Stimulated activated naive B cell treated with anti-CD40 and anti-IgM and Interleukin-4, amounts not matched to agents 10 μg/mL and 1 μg/mL and 100 μg/mL, for 72 hours (primary cell): ENCODE results near the gene PHLDA2.
"Not testable (repeated sequence)": the region's sequence is repeated elsewhere in the genome, so short reads cannot be mapped to it uniquely, and the experiment has no call there.

Experiments used
- ATAC-seq, 2 donors: fragments of 150-1000 bp; cut with Tn5 transposase; replicated peaks; 2 replicates each; pipeline ENCODE4 v1.10.0; 2021; ENCODE audit warnings: moderate library complexity in 1 of 2
- DNase-seq: peaks from one replicate; pipeline ENCODE4 v3.0.0; 2021
- H3K27ac Mint-ChIP-seq: one replicate; pipeline ENCODE4 v1.8.0; 2022; ENCODE audit warnings: mild to moderate bottlenecking, mixed read lengths
- H3K27me3 Mint-ChIP-seq, 2 donors: one replicate each; pipeline ENCODE4 v1.8.0; 2022; ENCODE audit warnings: mixed read lengths in 2 of 2
- H3K36me3 Mint-ChIP-seq, 2 donors: one replicate each; pipeline ENCODE4 v1.8.0; 2022; ENCODE audit warnings: mixed read lengths in 2 of 2, mild to moderate bottlenecking in 1 of 2
- H3K4me1 Mint-ChIP-seq, 2 donors: one replicate each; pipeline ENCODE4 v1.8.0; 2022; ENCODE audit warnings: mixed read lengths in 2 of 2, mild to moderate bottlenecking in 1 of 2
- H3K4me3 Mint-ChIP-seq, 2 donors: one replicate each; pipeline ENCODE4 v1.8.0; 2022; ENCODE audit warnings: mild to moderate bottlenecking in 2 of 2, mixed read lengths in 2 of 2, moderate library complexity in 1 of 2
- H3K9me3 Mint-ChIP-seq, 2 donors: one replicate each; pipeline ENCODE4 v1.8.0; 2022; ENCODE audit warnings: mixed read lengths in 2 of 2, mild to moderate bottlenecking in 1 of 2

The PHLDA2 gene

GRCh38 chr11:2908130-2908529 is 21.1 kb downstream of the PHLDA2 start:
- Mint-ChIP-seq H3K36me3 (peaks cover 4 to 21% of the 10 kb centered on the region in 2 donors), H3K27me3 (peaks cover 5 to 42% of the 10 kb centered on the region in 2 donors)
- no peak for DNase-seq

GRCh38 chr11:2905299-2905698 is 23.9 kb downstream of the PHLDA2 start:
- not testable (repeated sequence) for H3K9me3 Mint-ChIP-seq, DNase-seq, H3K27ac Mint-ChIP-seq, ATAC-seq, H3K4me3 Mint-ChIP-seq
- peaks cover 0 to 33% of the 10 kb centered on the region in 2 donors for H3K27me3 Mint-ChIP-seq
- H3K36me3 Mint-ChIP-seq: peaks cover 4 to 21% of the 10 kb centered on the region in 2 donors
- H3K4me1 Mint-ChIP-seq: peaks cover 6 to 15% of the 10 kb centered on the region in 2 donors

More at GRCh38 chr11:2908130-2908529, 21.1 kb downstream of the PHLDA2 start:
- no peak for ATAC-seq
- Mint-ChIP-seq H3K27ac (no peak overlapping the region), H3K4me3 (no peak overlapping the region), H3K4me1 (peaks cover 8% of the 10 kb centered on the region in 2 donors), H3K9me3 (peaks cover 4 to 5% of the 10 kb centered on the region in 2 donors)

- peaks cover 0 to 35% of the 10 kb centered on the region in 2 donors for H3K27me3 Mint-ChIP-seq
- H3K27ac Mint-ChIP-seq: no peak overlapping the region
- no peak overlapping the region for H3K4me3 Mint-ChIP-seq
- peaks cover 13 to 21% of the 10 kb centered on the region in 2 donors for H3K4me1 Mint-ChIP-seq
- peaks cover 4 to 21% of the 10 kb centered on the region in 2 donors for H3K36me3 Mint-ChIP-seq
- DNase-seq (no peak), ATAC-seq (no peak)
- H3K9me3 Mint-ChIP-seq: peaks cover 4 to 5% of the 10 kb centered on the region in 2 donors
Observed at GRCh38 chr11:2904153-2905052, 24.8 kb downstream of the PHLDA2 start.

GRCh38 chr11:2903672-2904011 is 25.6 kb downstream of the PHLDA2 start:
- peaks cover 0 to 43% of the 10 kb centered on the region in 2 donors for H3K27me3 Mint-ChIP-seq
- ATAC-seq (no peak), DNase-seq (no peak)
- peak overlapping the region in 1 of 2 donors; percentile 26 for H3K4me3 Mint-ChIP-seq
- peaks cover 4 to 21% of the 10 kb centered on the region in 2 donors for H3K36me3 Mint-ChIP-seq
- peaks cover 4 to 5% of the 10 kb centered on the region in 2 donors for H3K9me3 Mint-ChIP-seq
- peaks cover 19 to 29% of the 10 kb centered on the region in 2 donors for H3K4me1 Mint-ChIP-seq
- no peak overlapping the region for H3K27ac Mint-ChIP-seq

GRCh38 chr11:2902784-2903671 is 26.2 kb downstream of the PHLDA2 start:
- peaks cover 25 to 34% of the 10 kb centered on the region in 2 donors for H3K4me1 Mint-ChIP-seq
- H3K27me3 Mint-ChIP-seq: peaks cover 0 to 49% of the 10 kb centered on the region in 2 donors
- DNase-seq (no peak), ATAC-seq (no peak)
- peak overlapping the region; percentile 49 for H3K27ac Mint-ChIP-seq
- H3K9me3 Mint-ChIP-seq: peaks cover 4 to 5% of the 10 kb centered on the region in 2 donors
- peaks cover 4 to 21% of the 10 kb centered on the region in 2 donors for H3K36me3 Mint-ChIP-seq
- peak overlapping the region; percentile 75 for H3K4me3 Mint-ChIP-seq

GRCh38 chr11:2901854-2902783 is 27.1 kb downstream of the PHLDA2 start:
- ATAC-seq (peak; percentile 92), DNase-seq (peak; percentile 91)
- Mint-ChIP-seq H3K4me1 (peaks cover 26 to 34% of the 10 kb centered on the region in 2 donors), H3K27me3 (peaks cover 0 to 47% of the 10 kb centered on the region in 2 donors), H3K9me3 (peaks cover 4 to 5% of the 10 kb centered on the region in 2 donors), H3K4me3 (peak overlapping the region; percentile 75), H3K27ac (peak overlapping the region; percentile 49), H3K36me3 (peaks cover 4 to 21% of the 10 kb centered on the region in 2 donors)

GRCh38 chr11:2901196-2901796 is 27.9 kb downstream of the PHLDA2 start:
- Mint-ChIP-seq H3K27ac (no peak overlapping the region), H3K27me3 (peaks cover 0 to 55% of the 10 kb centered on the region in 2 donors), H3K9me3 (peaks cover 4 to 5% of the 10 kb centered on the region in 2 donors), H3K36me3 (peaks cover 4 to 16% of the 10 kb centered on the region in 2 donors), H3K4me3 (peak overlapping the region; percentile 75), H3K4me1 (peaks cover 26 to 34% of the 10 kb centered on the region in 2 donors)
- ATAC-seq (no peak), DNase-seq (no peak)

GRCh38 chr11:2899080-2899783 is 30.0 kb downstream of the PHLDA2 start:
- Mint-ChIP-seq H3K9me3 (no peaks in the 10 kb centered on the region), H3K36me3 (no peaks in the 10 kb centered on the region), H3K27ac (peak overlapping the region; percentile 76), H3K4me3 (no peak overlapping the region), H3K27me3 (peaks cover 0 to 46% of the 10 kb centered on the region in 2 donors), H3K4me1 (peaks cover 24 to 34% of the 10 kb centered on the region in 2 donors)
- DNase-seq (no peak), ATAC-seq (no peak)

GRCh38 chr11:2898366-2899079 is 30.7 kb downstream of the PHLDA2 start:
- no peaks in the 10 kb centered on the region for H3K36me3 Mint-ChIP-seq
- peaks cover 0 to 42% of the 10 kb centered on the region in 2 donors for H3K27me3 Mint-ChIP-seq
- peak overlapping the region; percentile 72 for H3K27ac Mint-ChIP-seq
- H3K4me1 Mint-ChIP-seq: peaks cover 21 to 30% of the 10 kb centered on the region in 2 donors
- ATAC-seq: peak; percentile 52 to 54
- H3K4me3 Mint-ChIP-seq: no peak overlapping the region
- no peak for DNase-seq
- no peaks in the 10 kb centered on the region for H3K9me3 Mint-ChIP-seq

GRCh38 chr11:2897048-2897447 is 32.2 kb downstream of the PHLDA2 start:
- peaks cover 26 to 37% of the 10 kb centered on the region in 2 donors for H3K4me1 Mint-ChIP-seq
- H3K27ac Mint-ChIP-seq: no peak overlapping the region
- no peaks in the 10 kb centered on the region for H3K36me3 Mint-ChIP-seq
- DNase-seq: no peak
- H3K4me3 Mint-ChIP-seq: no peak overlapping the region
- peaks cover 0 to 40% of the 10 kb centered on the region in 2 donors for H3K27me3 Mint-ChIP-seq
- no peak for ATAC-seq
- no peaks in the 10 kb centered on the region for H3K9me3 Mint-ChIP-seq

- H3K4me3 Mint-ChIP-seq: no peak overlapping the region
- DNase-seq: no peak
- no peaks in the 10 kb centered on the region for H3K36me3 Mint-ChIP-seq
- H3K4me1 Mint-ChIP-seq: peaks cover 29 to 38% of the 10 kb centered on the region in 2 donors
- H3K27me3 Mint-ChIP-seq: peaks cover 0 to 40% of the 10 kb centered on the region in 2 donors
- no peak overlapping the region for H3K27ac Mint-ChIP-seq
- no peaks in the 10 kb centered on the region for H3K9me3 Mint-ChIP-seq
- no peak for ATAC-seq
Observed at GRCh38 chr11:2896047-2896446, 33.2 kb downstream of the PHLDA2 start.

GRCh38 chr11:2893935-2894334 is 35.3 kb downstream of the PHLDA2 start:
- Mint-ChIP-seq H3K27me3 (peaks cover 0 to 27% of the 10 kb centered on the region in 2 donors), H3K27ac (no peak overlapping the region), H3K9me3 (no peaks in the 10 kb centered on the region), H3K4me3 (no peak overlapping the region), H3K4me1 (peaks cover 18 to 22% of the 10 kb centered on the region in 2 donors), H3K36me3 (no peaks in the 10 kb centered on the region)
- ATAC-seq: no peak
- no peak for DNase-seq
